Activated effector memory CD4-positive, alpha-beta T cell treated with anti-CD3 and anti-CD28 coated beads, Interleukin-2, amount 50 U/mL, for 16 hours (primary cell): ENCODE results near the gene RPTOR.

Source experiments
- DNase-seq: peaks from one replicate; pipeline ENCODE4 v3.0.0-alpha.2; 2020

The RPTOR gene

GRCh38 chr17:81013642-81014041 is 469.0 kb downstream of the RPTOR start:
- DNase-seq = no peak

- no peak for DNase-seq
Measured at GRCh38 chr17:81015136-81015535, 470.5 kb downstream of the RPTOR start.
